HCT116 (cell line): ENCODE results near the gene CDH4.

Experiments
- CBX3 ChIP-seq: IDR thresholded peaks from 2 replicates; pipeline ENCODE4 v1.6.1; 2012; ENCODE audit warnings: low read depth
- CEBPB ChIP-seq: IDR thresholded peaks from 2 replicates; pipeline ENCODE4 v1.6.1; 2012; ENCODE audit warnings: low read depth
- JUND ChIP-seq: IDR thresholded peaks from 2 replicates; pipeline ENCODE4 v1.6.1; 2012
- POLR2A ChIP-seq: IDR thresholded peaks from 2 replicates; pipeline ENCODE4 v1.7.0; 2011; ENCODE audit warnings: borderline replicate concordance; ENCODE audit not compliant: insufficient read depth, insufficient read length; ENCODE audit errors: extremely low read depth
- SIN3A ChIP-seq: IDR thresholded peaks from 2 replicates; pipeline ENCODE4 v1.6.1; 2012; ENCODE audit warnings: low read depth
- SP1 ChIP-seq: IDR thresholded peaks from 2 replicates; pipeline ENCODE4 v1.6.1; 2012; ENCODE audit warnings: low read depth
- ZFX ChIP-seq: fragments of 450-650 bp; IDR thresholded peaks from 2 replicates; pipeline ENCODE4 v1.6.1; 2017
- TF ChIP-seq, protein P1 (sequence below), 3 experiments: fragments of 200-600 bp in 1 of 3; sonication (generic) in 1 of 3; IDR thresholded peaks in 2 of 3; conservative IDR thresholded peaks in 1 of 3; 2 replicates each; pipeline ENCODE4 v1.5.1; 2012 to 2017; ENCODE audit warnings: low read depth in 2 of 3, low read length in 2 of 3, antibody characterized with exemption in 1 of 3, borderline replicate concordance in 1 of 3, control low read depth in 1 of 3, mild to moderate bottlenecking in 1 of 3, mixed read lengths in 1 of 3, mixed run types in 1 of 3, moderate library complexity in 1 of 3; ENCODE audit not compliant: insufficient read depth in 1 of 3
- TF ChIP-seq, protein P2 (sequence below): IDR thresholded peaks from 2 replicates; pipeline ENCODE4 v1.6.1; 2012

DNA sequence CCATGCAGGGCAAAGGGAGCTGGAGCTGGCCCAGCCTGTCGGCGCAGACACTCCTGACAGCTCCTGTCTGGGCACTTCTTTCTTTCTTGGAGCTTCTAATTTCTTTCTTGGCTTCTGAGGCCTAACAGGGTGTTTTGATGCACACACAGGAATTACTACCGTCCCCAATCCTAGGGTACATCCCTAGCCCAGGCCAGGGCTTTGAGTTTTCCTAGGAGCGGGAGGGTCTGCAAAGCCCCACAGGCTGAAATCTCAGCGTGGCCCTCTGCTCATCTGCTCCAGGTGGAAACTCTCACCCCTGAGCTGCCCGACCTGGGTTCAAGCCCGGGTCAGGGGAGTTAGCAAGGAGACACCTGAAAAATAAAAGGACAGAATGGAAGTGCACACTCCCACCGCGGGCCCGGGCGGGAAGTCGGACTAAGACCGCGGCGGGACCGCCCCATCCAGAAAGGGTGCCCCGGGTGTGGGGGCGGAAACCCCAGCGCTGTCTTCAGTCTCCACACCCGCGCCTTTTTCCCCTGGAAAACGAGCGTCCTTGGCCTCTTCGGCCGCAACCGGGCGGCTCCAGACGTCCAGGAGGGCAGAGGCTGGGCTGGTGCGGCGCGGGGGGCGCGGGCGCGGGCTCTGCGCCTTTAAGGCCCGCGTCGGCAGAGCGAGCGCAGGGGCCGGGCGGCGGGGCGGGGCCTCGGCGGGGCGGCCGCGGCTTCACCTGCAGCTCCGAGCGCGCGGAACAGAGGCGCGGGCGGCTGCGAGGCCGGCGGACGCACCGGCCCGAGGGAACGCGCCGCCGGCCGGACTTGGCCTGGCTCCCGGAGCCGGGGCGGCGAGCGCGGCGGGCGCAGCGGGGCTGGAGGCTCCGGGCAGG, at the start of gene CDH4:
- TF ChIP-seq, protein P1, sequence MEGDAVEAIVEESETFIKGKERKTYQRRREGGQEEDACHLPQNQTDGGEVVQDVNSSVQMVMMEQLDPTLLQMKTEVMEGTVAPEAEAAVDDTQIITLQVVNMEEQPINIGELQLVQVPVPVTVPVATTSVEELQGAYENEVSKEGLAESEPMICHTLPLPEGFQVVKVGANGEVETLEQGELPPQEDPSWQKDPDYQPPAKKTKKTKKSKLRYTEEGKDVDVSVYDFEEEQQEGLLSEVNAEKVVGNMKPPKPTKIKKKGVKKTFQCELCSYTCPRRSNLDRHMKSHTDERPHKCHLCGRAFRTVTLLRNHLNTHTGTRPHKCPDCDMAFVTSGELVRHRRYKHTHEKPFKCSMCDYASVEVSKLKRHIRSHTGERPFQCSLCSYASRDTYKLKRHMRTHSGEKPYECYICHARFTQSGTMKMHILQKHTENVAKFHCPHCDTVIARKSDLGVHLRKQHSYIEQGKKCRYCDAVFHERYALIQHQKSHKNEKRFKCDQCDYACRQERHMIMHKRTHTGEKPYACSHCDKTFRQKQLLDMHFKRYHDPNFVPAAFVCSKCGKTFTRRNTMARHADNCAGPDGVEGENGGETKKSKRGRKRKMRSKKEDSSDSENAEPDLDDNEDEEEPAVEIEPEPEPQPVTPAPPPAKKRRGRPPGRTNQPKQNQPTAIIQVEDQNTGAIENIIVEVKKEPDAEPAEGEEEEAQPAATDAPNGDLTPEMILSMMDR (IDR thresholded peaks at IDR 0.05 in 2 of 3, conservative IDR thresholded peaks at IDR 0.05 in 1 of 3; ENCODE audit: borderline replicate concordance in 1 of 3, insufficient read depth in 1 of 3, low read depth in 2 of 3, low read length in 2 of 3), result no peak
- TF ChIP-seq SP1 (no peak), SIN3A (no peak), ZFX (no peak), CEBPB (no peak), CBX3 (no peak), POLR2A (no peak), JUND (no peak)
- TF ChIP-seq, protein P2, sequence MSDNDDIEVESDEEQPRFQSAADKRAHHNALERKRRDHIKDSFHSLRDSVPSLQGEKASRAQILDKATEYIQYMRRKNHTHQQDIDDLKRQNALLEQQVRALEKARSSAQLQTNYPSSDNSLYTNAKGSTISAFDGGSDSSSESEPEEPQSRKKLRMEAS, result no peak
